GM18499 (cell line): Measurements from ENCODE around the gene LEKR1.
"Not testable (repeated sequence)": the region's sequence is repeated elsewhere in the genome, so short reads cannot be mapped to it uniquely, and the experiment has no call there.

Source experiments
- ATAC-seq: cut with Tn5 transposase; IDR thresholded peaks from one replicate; pipeline ENCODE4 v1.9.1; 2021; ENCODE audit warnings: moderate number of reproducible peaks; ENCODE audit not compliant: insufficient read depth, unreplicated experiment

LEKR1 gene

DNA sequence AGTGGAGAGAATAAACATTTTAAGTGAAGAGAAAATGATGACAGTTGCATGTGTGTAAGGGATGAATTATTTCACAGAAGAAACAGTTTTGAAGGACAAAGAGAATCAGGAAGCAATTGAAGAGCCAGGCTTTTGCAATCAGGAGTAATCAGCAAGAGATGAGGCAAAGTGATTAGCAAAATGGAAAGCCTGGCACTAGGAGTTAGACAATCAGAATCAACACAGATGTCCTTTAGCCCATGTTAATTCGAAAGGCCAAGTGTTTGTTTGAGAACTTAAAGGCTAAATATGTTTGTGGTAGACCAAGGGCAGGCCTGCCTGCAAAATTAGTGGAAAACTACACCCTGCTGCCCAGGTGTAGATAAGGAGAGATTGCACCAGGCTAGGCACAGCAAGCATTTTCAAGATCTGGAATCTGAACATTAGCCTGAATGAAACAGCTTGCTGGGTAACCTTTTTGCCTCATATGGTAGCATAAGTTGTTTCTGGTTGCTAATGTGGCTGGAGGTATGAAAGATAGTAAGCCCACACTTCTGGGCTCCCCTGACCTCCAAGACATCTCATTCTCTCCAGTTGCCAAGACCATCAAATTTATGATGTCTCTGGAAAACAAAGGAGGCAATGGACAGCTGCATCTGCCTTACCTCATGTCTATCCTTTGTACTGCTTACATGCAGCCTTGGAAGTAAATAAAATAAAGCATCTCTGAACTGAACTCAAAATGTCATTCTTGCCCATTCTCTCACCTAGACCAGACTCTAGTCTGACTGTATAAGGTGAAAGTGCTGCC, 22.0 kb upstream of the LEKR1 start:
- ATAC-seq, result no peak

DNA sequence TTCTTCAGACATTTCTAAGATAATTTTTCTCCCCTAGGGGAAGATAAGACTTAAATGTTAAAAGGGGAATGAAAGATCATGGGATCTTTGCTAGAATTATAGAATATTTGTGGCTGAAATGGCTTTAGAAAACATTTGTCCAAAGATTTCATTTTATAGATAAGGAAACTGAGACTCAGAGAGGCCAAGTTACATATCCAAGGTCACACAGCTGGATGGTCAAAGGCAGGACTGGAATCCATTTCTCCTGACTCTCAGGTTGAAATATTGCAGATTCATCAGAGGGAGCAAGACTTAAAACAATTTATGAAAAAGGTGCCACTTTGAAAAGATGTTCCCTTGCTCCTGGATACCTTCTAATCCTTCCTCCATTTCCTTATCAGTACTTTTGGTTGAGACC, 19.5 kb upstream of the LEKR1 start:
- no peak for ATAC-seq

DNA sequence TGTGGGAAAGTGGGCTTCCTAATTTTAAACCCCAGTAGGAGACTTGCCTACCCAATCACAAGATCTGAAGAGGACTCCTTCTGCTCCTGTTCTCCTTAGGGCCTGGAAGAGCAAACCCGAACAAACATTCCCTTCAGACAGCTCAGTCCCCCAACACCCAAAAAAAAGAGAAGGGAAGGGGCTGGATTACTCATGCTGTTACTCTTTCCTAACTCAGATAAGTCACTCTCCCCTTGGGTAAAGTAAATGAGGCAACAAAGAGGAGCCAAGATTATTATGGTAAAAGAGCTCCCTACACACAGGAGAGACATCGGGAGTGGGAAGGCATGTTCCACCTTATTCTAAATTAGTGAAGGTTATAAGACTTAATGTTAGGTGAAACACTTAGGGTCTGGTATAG, 18.1 kb upstream of the LEKR1 start:
- ATAC-seq, result no peak

DNA sequence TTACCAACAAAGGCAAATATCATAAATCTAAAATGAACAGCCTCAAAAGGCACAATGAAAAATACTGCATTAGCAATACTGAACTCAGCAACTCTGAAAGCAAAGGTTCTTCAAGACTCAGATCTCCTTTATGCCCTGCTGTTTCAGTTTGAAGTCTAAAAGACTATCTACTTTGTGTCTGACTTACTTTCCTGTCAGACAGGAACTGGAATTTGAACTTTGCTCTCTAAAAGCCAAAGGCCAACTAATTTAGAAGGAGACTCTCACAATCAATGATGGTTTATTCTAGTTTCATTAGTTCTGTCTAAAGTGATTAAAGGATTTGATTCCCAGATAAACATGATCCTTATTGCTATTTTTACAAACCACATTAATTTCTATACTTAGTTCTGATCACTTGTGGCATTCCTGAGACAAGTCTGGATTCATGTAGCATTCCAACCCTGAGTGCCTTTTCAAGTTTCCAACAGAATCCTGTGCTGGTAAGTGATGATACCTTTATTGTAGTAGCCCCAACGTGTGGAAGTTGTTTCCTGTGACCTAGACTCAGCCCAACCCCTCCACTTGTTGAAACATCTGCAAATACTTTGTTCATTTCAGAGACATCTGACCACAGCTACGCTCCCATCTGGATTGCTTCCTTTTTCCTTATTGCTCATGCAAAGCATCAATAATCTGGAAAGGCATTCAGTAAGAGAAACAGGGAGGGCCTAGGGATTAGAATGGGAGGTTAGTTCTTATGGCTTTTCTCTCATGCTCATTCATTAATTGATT, 14.9 kb upstream of the LEKR1 start:
- ATAC-seq, result no peak

DNA sequence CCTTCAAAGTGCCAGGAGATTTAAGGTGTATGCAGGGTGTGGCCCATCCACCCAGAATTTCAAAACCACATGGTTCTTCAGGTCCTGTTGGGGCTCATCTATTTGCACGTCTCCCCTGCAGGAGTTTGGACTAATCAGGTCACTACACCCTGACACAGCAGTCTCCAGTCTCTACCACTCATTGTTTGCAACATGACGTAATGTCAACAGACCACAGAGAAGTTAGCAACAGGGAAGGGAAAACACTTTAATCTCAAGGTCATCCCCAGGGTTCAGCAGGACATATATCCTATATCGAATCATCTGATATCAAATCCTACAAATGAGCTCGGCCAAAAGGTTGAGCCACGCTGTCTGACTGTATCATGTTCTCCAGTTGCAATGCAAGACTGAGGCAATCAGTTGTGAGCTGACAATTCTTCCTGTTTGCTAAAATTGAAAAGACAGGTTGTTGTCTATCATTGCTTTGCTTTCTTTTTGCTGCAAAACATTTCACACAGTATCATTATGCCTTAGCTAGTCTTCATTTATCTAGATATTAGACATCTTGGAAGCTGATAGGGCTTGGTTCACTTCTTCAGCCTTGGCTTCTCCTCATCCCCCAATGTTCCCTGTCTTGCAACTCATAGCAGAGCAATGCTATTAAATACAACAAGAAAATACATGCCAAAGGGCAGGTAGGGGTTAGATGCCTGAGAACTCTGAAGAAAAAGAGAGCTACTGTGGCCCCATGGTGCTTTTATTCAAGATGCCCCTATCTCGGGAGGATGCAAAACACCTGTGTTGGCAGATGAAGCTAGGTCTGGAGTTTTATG, 13.4 kb upstream of the LEKR1 start:
- ATAC-seq, result no peak

DNA sequence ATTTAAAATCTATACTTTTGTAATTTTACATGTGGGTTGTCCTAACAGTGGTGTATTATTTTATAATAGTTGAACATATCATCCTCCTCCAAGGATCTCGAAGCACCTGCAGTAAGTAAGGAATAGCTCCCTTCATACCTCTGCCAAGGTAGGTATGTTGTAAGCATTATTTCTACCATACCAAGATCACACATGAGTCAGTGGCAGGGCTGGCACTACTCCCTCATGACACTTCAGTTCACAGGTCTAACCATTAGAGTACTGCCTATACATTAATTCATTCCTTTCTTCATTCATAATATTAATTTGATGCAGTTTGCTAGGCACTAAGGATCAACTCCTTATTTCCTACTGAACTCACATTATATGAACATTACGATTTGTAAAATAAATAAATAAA, 11.9 kb upstream of the LEKR1 start:
- no peak for ATAC-seq

DNA sequence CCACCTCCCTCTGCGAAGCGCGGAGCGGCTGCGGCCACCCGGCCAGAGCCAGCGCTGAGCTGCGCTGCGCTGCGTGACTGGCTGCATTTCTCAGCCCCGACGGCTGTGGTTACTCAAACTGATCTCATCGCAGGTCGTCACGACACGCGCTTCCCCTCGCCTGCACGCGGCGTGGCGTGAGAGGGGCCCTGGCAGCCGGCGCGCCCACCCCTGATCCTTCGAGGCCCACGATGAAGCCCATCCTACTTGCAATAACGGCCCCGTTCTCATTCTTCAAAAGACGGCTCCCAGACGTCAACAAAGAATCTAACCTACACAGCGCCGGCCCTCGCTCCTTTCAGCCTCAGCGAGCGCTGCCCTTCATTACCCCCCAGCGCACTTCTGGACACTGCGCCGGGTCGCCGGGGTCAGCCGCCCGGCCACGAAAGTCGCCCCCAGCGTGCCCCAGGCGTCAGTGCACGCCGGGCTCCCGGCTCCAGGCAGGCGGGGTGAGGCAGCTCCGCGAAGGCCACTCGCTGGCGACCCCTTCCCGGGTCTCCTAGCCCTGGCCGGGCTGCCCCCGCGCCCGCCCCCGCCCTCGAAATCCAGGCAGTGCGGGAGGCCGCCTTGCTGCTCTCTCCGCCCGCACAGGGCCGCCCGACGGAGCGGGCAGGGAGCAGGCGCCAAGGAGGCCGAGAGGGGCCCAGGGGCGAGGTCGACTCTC, 9.9 kb upstream of the LEKR1 start:
- ATAC-seq, result peak; percentile 22

DNA sequence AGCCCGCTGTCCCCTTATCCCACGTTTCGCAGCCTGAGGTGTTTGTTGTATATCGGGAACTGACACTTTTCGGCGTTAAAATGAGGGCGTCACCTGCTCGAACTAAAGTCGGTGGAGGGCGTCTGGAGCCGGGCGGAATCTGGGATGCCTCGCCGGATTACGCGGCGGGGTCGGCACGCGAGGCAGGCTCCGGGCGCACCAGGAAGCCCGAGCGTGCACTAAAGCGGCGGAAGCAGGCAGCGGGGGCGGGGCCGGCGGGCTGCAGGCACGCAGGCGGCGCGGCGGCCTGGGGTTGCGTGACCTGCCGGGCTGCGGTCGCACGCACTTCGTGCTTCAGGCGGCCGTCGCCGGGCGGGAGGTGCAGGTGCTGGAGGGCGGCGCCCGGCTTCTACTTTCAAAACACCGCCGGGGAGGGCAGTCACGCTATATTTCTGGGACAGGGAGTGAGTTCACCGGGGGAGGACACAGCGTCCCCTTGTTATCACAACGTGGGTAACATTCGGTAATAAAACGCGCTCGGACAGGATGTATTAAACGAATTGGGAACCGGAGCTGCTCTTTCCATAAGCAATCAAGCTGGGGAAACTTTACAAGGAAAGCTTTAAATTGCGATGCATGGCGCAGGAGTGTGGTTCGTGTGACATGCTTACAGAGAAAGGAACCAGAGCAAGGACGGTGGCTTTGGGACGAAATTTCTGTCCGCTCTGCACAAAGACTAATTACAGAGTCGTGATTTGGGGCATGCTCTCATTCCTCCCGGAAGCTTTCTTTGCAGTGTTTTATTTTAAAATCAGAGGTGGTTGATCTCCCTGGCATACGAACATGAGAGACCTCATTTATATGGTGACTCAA, 9.1 kb upstream of the LEKR1 start:
- peak; percentile 44 for ATAC-seq

DNA sequence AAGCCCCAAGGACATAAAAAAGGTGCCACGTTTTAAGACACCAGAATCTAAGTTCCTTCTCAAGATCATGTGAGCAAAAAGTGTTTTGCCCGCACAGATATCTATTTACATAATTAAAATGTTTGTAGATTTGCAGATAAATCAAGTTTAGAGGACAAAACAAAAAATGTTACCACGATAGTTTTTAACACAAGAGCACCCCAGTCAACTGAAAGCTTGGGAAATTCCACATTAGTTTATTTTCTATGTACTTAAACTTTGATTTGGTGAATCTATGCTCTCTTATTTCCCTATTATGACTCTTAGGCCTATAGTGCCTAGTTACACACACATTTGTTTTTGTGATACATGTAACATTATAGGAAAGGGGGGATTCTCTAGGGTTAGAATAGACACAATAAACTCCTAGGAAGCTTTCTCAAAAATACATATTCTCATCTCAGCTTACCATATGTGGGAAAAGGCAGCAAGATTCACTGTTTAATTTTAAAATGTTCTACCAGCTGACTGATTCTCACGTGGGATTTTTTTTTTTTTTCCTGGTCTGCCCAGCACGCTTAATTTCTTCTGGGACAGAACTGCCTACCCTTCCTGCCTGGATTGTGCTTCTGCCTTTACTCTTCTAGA, 8.4 kb upstream of the LEKR1 start:
- ATAC-seq, result no peak

DNA sequence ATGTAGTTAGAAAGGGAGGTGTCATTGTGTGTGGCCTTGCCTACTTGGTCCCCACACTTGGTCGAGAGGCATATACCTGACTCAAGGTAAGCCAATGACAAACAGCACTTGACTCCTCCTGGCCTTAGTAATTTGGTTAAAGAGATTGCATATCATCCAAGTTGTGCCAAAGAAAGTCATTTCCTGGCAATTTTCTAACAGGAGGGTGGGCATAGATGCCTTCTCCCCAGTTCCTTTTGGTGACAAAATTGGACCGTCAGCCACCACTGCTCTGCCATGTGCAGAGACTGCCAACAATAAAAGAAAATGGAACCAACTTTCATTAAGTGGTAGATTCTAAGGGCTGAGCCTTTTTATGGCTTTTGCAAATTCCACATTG, 7.9 kb upstream of the LEKR1 start:
- no peak for ATAC-seq

DNA sequence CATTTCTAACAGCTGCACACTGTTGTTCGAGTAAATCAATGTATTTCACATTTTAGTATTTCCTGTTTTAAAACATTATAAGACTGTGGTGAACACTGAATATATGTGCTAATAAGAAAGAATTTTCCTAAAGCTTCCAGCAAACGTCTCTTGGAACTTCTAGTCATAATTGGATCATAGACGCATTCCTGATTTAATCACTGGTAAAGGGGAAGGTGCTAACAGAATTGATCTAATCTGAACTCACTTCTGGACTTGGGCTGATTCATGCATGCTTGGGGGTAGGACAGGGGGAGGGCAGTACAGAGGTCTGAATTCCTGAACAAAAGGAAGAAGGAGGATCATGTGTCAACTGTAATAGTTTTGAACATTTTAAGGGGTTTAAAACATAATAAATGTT, 7.3 kb upstream of the LEKR1 start:
- no peak for ATAC-seq

DNA sequence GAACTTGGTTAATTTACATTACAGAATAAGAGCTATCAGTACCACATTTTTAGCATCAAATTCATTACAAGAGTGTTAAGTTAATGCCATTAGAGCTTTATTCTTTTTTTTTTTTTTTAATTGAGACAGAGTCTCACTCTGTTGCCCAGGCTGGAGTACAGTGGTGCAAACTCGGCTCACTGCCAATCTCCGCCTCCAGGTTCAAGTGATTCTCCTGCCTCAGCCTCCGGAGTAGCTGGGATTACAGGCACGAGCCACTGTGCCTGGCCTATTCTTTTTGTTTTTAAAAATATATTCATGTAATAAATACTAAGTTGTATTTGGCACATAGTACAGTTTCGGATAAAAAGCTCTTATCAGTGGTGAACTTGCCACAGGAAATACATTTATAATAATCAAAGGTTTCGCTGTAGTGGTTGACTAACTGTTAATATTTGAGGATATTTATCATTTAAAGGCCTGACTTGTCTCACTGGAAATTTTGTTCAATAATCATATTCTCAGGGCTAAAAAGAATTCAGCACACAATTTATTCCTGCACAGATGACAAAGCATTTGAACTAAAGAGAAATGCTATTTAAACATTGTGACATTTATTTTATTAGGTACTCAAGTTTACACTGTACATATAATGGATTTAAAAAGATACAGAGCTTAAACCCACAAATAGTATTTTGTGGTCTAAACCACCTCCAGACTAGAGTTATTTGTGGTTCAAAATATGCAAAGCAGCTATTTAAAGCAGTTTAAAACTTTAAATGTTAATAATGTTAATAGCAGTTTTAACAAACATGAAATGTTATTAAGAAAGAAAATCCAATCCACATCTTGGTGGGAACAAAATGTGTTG, 6.1 kb upstream of the LEKR1 start:
- ATAC-seq, result no peak

DNA sequence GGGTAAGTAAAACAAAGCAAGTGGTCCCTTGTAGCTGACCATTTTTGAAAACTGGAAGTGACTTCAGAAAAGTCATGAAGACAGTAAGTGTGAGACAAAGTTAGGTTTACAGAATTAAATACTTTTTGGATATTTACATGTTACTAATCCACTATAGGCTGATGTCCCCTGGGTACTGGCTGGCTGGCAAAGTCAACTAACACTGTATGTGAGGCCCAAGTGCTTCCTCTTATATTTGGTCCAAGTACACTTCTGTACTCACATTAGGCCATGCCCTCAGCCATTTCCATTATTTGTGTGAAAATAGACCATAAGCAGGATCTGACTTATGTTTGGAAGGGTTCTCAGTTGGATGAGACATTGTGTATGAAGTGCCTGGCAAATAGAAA, 5.5 kb upstream of the LEKR1 start:
- ATAC-seq, result no peak

DNA sequence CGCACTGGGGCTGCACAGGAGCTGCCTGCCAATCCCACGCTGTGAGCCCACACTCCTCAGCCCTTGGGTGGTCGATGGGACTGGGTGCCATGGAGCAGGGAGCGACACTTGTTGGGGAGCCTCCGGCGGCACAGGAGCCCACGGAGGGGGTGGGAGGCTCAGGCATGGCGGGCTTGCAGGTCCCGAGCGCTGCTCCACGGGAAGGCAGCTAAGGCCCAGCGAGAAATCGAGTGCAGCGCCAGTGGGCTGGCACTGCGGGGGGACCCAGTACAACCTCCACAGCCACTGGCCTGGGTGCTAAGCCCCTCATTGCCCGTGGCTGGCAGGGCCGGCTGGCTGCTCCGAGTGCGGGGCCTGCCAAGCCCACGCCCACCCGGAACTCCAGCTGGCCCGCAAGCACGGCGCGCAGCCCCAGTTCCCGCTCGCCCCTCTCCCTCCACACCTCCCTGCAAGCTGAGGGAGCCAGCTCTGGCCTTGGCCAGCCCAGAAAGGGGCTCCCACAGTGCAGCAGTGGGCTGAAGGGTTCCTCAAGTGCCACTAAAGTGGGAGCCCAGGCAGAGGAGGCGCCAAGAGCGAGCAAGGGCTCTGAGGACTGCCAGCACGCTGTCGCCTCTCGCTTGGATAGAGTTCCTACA, 3.4 kb upstream of the LEKR1 start:
- ATAC-seq, result not testable (repeated sequence)

DNA sequence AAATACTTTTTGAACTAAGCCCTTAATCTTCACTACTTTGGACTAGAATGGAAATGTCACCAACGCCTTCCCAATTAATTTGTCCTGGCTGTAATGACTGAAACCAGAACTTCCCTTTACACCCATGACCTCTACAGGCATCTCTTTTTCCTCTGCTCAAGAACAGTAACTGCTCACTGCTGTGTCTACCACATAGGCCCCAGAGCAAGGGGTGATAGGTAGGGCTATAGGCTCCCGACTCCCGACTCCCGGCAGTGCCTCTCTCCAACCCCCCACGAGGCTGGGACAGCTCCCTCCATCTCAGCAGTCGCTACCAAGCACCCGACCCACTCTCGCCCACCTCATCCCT, 384 bp upstream of the LEKR1 start:
- ATAC-seq, result peak; percentile 18

DNA sequence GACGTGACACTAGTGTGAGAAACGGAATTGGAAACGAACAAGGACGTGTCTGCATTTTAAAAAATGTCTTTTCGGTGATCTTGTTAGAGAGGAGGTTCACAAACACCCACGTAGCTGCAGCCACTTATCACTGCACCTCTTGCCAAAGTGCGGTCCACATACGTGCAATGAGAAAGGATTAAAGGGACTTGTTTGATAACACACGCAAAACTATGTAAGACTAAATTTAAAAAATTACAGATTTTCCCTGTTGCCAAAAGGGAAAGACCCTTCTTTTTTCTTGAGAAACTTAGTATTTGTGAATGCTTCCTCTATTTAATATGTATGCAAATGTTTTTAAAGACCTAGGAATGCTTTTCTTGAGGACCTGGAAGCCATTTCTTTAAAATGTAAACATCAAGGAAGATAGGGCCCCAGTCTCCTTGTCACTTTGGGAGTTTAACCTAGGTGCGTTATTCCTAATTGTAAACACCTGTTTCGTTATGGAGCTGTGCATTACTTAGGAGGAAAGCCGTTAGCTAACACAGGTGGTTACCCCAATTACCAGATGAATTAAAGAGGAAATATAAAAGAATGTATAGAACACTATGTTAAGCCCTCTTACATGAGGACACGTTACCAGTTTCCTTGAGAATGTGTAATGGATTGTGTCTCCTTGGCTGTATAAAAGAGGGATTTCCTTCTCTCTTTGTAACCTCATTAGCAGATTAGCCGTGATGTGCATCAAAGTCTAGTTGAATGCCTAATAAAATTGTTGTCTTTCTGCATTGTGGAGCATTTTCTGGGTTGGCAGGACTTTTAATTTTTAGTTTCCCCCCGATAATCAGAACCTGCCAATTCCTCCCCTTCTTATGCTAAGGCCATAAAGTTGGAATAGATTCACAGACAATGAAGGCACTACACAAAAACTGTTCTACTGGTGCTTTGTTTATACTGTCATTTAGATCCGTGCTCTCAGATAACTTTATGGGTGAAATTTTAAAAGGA, 1.0 kb downstream of the LEKR1 start:
- ATAC-seq, result peak; percentile 13

DNA sequence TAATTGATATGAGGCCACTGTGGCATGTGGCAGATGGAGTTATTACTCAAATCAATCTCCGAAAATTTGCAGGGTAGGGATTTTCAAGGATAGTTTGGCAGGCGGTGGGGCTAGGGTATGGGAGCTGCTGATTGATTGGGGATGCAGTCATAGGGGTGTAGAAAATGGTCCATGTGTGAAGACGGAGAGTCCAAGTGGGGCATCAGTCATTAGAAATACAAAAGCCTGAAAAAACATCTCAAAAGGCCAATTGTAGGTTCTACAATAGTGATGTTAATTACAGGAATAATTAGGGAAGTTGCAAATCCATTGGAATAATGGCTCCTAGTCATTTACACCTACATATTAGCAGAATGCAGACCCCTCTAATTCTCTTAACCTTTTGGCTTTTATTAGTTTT, 4.9 kb downstream of the LEKR1 start:
- no peak for ATAC-seq
